ENCODE data around the gene RGL2. TPM values are rescaled to one million over a fixed set of nuclear protein-coding genes. Genes with fewer than 3 reads are reported as not detected.

The RGL2 gene
- total and polyA plus RNA-seq, 2 of the 13 experiments (the other 11 are each of a cell fraction or from before 2014, with no cell fraction given): 22.9 to 47.4 TPM

DNA sequence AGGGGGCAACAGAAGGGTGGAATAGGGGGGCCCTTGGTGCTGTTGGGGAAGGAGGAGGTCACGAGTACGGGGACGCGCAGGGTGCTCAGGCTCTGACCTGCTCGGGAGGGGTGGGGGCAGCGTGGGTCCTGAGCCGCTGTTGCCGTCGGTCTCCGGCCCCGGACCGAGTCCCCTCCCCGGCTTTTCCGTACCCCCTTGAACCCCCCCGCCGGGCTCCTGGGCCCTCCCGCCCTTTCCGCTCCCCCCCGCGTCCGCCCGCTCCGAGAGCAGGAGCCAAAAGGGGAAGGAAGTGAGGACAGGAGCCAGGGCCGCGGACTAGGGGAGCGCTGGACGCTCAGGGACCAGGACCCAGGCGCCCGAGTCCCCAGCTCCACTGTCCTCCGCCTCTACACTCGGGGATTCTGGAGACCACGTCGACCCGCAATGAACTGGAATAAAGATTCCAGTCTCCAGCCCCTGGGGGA, at the start of gene RGL2 (continued):
- 0 out of 2 replicates have a peak, but pooled peaks have one; percentile 0 for TF ChIP-seq ATF3 (CRISPR knock-in tag; IDR thresholded peaks at IDR 0.05)
- TF ChIP-seq FOSL1 (CRISPR knock-in tag; IDR thresholded peaks at IDR 0.05; ENCODE audit: borderline replicate concordance): no peak
- TF ChIP-seq, protein P1, sequence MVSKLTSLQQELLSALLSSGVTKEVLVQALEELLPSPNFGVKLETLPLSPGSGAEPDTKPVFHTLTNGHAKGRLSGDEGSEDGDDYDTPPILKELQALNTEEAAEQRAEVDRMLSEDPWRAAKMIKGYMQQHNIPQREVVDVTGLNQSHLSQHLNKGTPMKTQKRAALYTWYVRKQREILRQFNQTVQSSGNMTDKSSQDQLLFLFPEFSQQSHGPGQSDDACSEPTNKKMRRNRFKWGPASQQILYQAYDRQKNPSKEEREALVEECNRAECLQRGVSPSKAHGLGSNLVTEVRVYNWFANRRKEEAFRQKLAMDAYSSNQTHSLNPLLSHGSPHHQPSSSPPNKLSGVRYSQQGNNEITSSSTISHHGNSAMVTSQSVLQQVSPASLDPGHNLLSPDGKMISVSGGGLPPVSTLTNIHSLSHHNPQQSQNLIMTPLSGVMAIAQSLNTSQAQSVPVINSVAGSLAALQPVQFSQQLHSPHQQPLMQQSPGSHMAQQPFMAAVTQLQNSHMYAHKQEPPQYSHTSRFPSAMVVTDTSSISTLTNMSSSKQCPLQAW (CRISPR knock-in tag; IDR thresholded peaks at IDR 0.05): no peak
- TF ChIP-seq MLX (CRISPR knock-in tag; IDR thresholded peaks at IDR 0.05): no peak
- no peak for TF ChIP-seq EHMT2 (IDR thresholded peaks at IDR 0.05; ENCODE audit: borderline replicate concordance, low read depth, low read length)
- TF ChIP-seq ZNF75D (CRISPR knock-in tag; IDR thresholded peaks at IDR 0.05; ENCODE audit: borderline replicate concordance): no peak
- no peak for TF ChIP-seq ZNF607 (CRISPR knock-in tag; IDR thresholded peaks at IDR 0.05; ENCODE audit: borderline replicate concordance)
- no peak for TF ChIP-seq AHDC1 (CRISPR knock-in tag; IDR thresholded peaks at IDR 0.05; ENCODE audit: borderline replicate concordance)
- no peak for TF ChIP-seq ZNF672 (CRISPR knock-in tag; IDR thresholded peaks at IDR 0.05)
- TF ChIP-seq, protein P2, sequence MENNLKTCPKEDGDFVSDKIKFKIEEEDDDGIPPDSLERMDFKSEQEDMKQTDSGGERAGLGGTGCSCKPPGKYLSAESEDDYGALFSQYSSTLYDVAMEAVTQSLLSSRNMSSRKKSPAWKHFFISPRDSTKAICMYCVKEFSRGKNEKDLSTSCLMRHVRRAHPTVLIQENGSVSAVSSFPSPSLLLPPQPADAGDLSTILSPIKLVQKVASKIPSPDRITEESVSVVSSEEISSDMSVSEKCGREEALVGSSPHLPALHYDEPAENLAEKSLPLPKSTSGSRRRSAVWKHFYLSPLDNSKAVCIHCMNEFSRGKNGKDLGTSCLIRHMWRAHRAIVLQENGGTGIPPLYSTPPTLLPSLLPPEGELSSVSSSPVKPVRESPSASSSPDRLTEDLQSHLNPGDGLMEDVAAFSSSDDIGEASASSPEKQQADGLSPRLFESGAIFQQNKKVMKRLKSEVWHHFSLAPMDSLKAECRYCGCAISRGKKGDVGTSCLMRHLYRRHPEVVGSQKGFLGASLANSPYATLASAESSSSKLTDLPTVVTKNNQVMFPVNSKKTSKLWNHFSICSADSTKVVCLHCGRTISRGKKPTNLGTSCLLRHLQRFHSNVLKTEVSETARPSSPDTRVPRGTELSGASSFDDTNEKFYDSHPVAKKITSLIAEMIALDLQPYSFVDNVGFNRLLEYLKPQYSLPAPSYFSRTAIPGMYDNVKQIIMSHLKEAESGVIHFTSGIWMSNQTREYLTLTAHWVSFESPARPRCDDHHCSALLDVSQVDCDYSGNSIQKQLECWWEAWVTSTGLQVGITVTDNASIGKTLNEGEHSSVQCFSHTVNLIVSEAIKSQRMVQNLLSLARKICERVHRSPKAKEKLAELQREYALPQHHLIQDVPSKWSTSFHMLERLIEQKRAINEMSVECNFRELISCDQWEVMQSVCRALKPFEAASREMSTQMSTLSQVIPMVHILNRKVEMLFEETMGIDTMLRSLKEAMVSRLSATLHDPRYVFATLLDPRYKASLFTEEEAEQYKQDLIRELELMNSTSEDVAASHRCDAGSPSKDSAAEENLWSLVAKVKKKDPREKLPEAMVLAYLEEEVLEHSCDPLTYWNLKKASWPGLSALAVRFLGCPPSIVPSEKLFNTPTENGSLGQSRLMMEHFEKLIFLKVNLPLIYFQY (CRISPR knock-in tag; IDR thresholded peaks at IDR 0.05; ENCODE audit: borderline replicate concordance): no peak
- no peak for TF ChIP-seq ZNF138 (CRISPR knock-in tag; IDR thresholded peaks at IDR 0.05; ENCODE audit: low read depth)
- TF ChIP-seq, protein P3, sequence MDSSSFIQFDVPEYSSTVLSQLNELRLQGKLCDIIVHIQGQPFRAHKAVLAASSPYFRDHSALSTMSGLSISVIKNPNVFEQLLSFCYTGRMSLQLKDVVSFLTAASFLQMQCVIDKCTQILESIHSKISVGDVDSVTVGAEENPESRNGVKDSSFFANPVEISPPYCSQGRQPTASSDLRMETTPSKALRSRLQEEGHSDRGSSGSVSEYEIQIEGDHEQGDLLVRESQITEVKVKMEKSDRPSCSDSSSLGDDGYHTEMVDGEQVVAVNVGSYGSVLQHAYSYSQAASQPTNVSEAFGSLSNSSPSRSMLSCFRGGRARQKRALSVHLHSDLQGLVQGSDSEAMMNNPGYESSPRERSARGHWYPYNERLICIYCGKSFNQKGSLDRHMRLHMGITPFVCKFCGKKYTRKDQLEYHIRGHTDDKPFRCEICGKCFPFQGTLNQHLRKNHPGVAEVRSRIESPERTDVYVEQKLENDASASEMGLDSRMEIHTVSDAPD (CRISPR knock-in tag; IDR thresholded peaks at IDR 0.05): 0 out of 2 replicates have a peak, but pooled peaks have one; percentile 11
- TF ChIP-seq, protein P4, sequence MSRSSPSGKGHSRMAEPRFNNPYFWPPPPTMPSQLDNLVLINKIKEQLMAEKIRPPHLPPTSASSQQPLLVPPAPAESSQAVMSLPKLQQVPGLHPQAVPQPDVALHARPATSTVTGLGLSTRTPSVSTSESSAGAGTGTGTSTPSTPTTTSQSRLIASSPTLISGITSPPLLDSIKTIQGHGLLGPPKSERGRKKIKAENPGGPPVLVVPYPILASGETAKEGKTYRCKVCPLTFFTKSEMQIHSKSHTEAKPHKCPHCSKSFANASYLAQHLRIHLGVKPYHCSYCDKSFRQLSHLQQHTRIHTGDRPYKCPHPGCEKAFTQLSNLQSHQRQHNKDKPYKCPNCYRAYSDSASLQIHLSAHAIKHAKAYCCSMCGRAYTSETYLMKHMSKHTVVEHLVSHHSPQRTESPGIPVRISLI (CRISPR knock-in tag; IDR thresholded peaks at IDR 0.05; ENCODE audit: borderline replicate concordance): no peak

All from HepG2 (cell line).